OCI-LY1 (cell line): ENCODE data around the gene CHRM3.

ENCODE experiments used
- H2AFZ ChIP-seq: fragments of 200-600 bp; sonication (generic), shearing (Covaris generic); 2 replicates; pipeline ENCODE4 v1.6.0; 2014; ENCODE audit warnings: antibody characterized with exemption, mild to moderate bottlenecking, low read length
- H3F3A ChIP-seq: fragments of 200-600 bp; sonication (generic), shearing (Covaris generic); 2 replicates; pipeline ENCODE4 v1.6.0; 2014; ENCODE audit warnings: mild to moderate bottlenecking, antibody characterized with exemption, low read length, moderate library complexity; ENCODE audit not compliant: insufficient read depth
- H3K27ac ChIP-seq: fragments of 200-600 bp; sonication (generic); 2 replicates; pipeline ENCODE4 v1.5.1; 2014; ENCODE audit warnings: low read length, mixed run types, mild to moderate bottlenecking, low read depth; ENCODE audit not compliant: poor library complexity, severe bottlenecking
- H3K27me3 ChIP-seq: fragments of 200-600 bp; sonication (generic); 2 replicates; pipeline ENCODE4 v1.6.0; 2014; ENCODE audit warnings: antibody characterized with exemption, mild to moderate bottlenecking, low read length, moderate library complexity; ENCODE audit not compliant: insufficient read depth
- H3K36me3 ChIP-seq: fragments of 200-600 bp; sonication (generic); 2 replicates; pipeline ENCODE4 v1.6.1; 2014; ENCODE audit warnings: mild to moderate bottlenecking, antibody characterized with exemption, low read length, moderate library complexity, mixed read lengths; ENCODE audit not compliant: insufficient read depth
- H3K4me1 ChIP-seq: fragments of 200-600 bp; sonication (generic); 2 replicates; pipeline ENCODE4 v1.5.1; 2014; ENCODE audit warnings: mild to moderate bottlenecking, low read length, moderate library complexity; ENCODE audit not compliant: insufficient read depth, severe bottlenecking
- H3K4me2 ChIP-seq: fragments of 200-600 bp; sonication (generic), shearing (Covaris generic); 2 replicates; pipeline ENCODE4 v1.6.1; 2014; ENCODE audit warnings: low read length
- H3K4me3 ChIP-seq: fragments of 200-600 bp; sonication (generic); 2 replicates; pipeline ENCODE4 v1.5.1; 2014; ENCODE audit warnings: low read length, low read depth, mild to moderate bottlenecking, mixed read lengths; ENCODE audit not compliant: poor library complexity, severe bottlenecking
- H3K79me2 ChIP-seq: fragments of 200-600 bp; shearing (Covaris generic); 2 replicates; pipeline ENCODE4 v1.6.1; 2016; ENCODE audit warnings: mixed run types, low read length, mixed read lengths; ENCODE audit not compliant: insufficient read depth
- H3K9ac ChIP-seq: fragments of 200-600 bp; sonication (generic), shearing (Covaris generic); 2 replicates; pipeline ENCODE4 v1.6.1; 2014; ENCODE audit warnings: mild to moderate bottlenecking, low read length, mixed read lengths
- H3K9me2 ChIP-seq: fragments of 200-600 bp; sonication (generic), shearing (Covaris generic); 2 replicates; pipeline ENCODE4 v1.6.1; 2014; ENCODE audit warnings: low read depth, mild to moderate bottlenecking, low read length, mixed read lengths
- H3K9me3 ChIP-seq: fragments of 200-600 bp; shearing (Covaris generic); 2 replicates; pipeline ENCODE4 v1.6.1; 2014; ENCODE audit warnings: low read length, mixed read lengths
- H4K20me1 ChIP-seq: fragments of 200-600 bp; sonication (generic), shearing (Covaris generic); 2 replicates; pipeline ENCODE4 v1.6.0; 2016; ENCODE audit warnings: mild to moderate bottlenecking, low read length; ENCODE audit not compliant: insufficient read depth
- EZH2 ChIP-seq: fragments of 200-600 bp; sonication (generic), shearing (Covaris generic); IDR thresholded peaks from 2 replicates; pipeline ENCODE4 v1.8.0; 2017; ENCODE audit warnings: borderline replicate concordance, mixed run types, mild to moderate bottlenecking, antibody characterized with exemption, low read length, moderate library complexity, mixed read lengths
- TF ChIP-seq, protein P1 (sequence below): fragments of 200-600 bp; sonication (generic), shearing (Covaris generic); IDR thresholded peaks from 2 replicates; pipeline ENCODE4 v1.5.1; 2017; ENCODE audit warnings: mild to moderate bottlenecking, antibody characterized with exemption, low read length, moderate library complexity, mixed read lengths

The CHRM3 gene

DNA sequence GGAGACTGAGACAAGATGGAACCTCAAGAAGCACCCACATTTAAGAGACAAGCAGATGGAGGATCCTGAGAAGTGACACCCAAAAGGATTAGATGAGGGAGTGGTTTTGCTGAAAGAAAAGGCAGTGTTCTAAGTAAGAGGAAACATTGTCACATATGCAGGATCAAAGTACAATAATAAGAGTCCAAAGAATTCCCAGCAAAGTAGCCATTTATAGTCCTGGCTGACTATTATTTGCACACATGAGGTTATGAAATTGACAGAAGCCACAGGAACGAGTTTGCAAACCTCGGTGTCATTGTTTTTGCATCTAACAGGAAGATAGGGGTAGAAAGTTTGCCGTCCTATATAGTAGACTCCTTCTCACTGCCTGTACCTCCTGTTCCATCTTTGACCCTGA lies 41.3 kb downstream of the CHRM3 start:
- Histone ChIP-seq H2AFZ (no peak overlapping the region), H3K27me3 (no peaks in the 10 kb centered on the region), H3K79me2 (no peaks in the 10 kb centered on the region), H3K9ac (no peak overlapping the region), H4K20me1 (no peaks in the 10 kb centered on the region), H3K4me1 (no peaks in the 10 kb centered on the region), H3K36me3 (no peaks in the 10 kb centered on the region), H3K27ac (no peak overlapping the region), H3K4me2 (no peak overlapping the region), H3K9me2 (no peaks in the 10 kb centered on the region), H3K9me3 (no peaks in the 10 kb centered on the region), H3F3A (no peaks in the 10 kb centered on the region), H3K4me3 (no peak overlapping the region)
- TF ChIP-seq, protein P1, sequence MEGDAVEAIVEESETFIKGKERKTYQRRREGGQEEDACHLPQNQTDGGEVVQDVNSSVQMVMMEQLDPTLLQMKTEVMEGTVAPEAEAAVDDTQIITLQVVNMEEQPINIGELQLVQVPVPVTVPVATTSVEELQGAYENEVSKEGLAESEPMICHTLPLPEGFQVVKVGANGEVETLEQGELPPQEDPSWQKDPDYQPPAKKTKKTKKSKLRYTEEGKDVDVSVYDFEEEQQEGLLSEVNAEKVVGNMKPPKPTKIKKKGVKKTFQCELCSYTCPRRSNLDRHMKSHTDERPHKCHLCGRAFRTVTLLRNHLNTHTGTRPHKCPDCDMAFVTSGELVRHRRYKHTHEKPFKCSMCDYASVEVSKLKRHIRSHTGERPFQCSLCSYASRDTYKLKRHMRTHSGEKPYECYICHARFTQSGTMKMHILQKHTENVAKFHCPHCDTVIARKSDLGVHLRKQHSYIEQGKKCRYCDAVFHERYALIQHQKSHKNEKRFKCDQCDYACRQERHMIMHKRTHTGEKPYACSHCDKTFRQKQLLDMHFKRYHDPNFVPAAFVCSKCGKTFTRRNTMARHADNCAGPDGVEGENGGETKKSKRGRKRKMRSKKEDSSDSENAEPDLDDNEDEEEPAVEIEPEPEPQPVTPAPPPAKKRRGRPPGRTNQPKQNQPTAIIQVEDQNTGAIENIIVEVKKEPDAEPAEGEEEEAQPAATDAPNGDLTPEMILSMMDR, result no peak
- TF ChIP-seq EZH2, result no peak

DNA sequence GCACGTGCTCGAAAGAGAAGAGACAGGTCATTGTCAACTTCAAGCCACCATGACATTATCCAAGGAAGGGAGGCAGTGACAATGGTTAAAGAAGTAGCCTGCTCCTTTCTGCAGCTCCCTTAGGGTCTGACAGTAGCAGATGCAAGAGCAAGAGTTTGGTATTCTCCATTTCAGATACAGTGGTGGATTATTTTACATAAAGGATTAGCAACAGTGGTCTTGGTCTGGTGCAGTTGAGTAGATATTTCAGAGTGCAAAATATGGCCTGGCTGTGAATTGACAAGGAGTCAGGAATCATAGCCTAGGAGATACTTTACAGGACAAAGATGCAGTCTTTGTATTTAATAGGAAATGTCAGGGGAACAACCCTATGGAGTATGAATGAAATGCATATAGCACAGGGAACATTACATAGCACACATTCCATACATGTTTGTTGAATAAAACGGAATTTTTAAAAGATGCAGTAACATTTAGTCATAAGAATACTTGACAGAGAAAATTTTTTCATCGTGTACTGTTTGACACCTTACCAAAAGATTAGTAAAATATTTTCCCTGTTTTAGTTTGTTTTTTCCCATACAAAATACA lies 41.8 kb downstream of the CHRM3 start:
- no peaks in the 10 kb centered on the region for H3K9me3 ChIP-seq
- H3K27me3 ChIP-seq, result no peaks in the 10 kb centered on the region
- TF ChIP-seq, protein P1, result no peak
- TF ChIP-seq EZH2, result no peak
- no peak overlapping the region for H3K9ac ChIP-seq
- H3K79me2 ChIP-seq, result no peaks in the 10 kb centered on the region
- H3K27ac ChIP-seq, result no peak overlapping the region
- no peaks in the 10 kb centered on the region for H4K20me1 ChIP-seq
- H3K4me3 ChIP-seq, result no peak overlapping the region
- no peak overlapping the region for H2AFZ ChIP-seq
- no peaks in the 10 kb centered on the region for H3F3A ChIP-seq
- H3K4me1 ChIP-seq, result no peaks in the 10 kb centered on the region
- H3K36me3 ChIP-seq, result no peaks in the 10 kb centered on the region
- H3K9me2 ChIP-seq, result no peaks in the 10 kb centered on the region
- H3K4me2 ChIP-seq, result no peak overlapping the region

DNA sequence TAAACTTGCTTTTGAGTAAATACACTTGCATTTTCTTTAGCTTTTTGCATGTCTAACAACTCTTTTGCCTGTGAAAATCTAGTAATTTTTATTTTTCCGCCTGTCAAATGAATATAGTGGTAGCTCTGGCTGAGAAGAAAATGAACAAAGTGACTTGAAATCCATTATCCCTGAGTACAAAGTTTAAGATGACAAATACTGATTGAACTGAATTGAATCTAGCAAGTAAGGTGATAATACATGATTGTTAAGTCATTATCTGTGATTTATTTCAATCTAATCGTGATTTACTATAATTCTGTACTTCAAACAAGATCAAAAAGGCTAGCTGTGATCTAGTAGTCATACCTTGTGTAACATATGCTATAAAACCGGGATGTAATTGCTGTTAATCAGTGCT lies 42.8 kb downstream of the CHRM3 start:
- Histone ChIP-seq H3K4me2 (no peak overlapping the region), H4K20me1 (no peaks in the 10 kb centered on the region), H3K27ac (no peak overlapping the region), H3K4me3 (no peak overlapping the region), H3F3A (no peaks in the 10 kb centered on the region), H2AFZ (no peak overlapping the region), H3K27me3 (no peaks in the 10 kb centered on the region), H3K4me1 (no peaks in the 10 kb centered on the region), H3K9ac (no peak overlapping the region), H3K79me2 (no peaks in the 10 kb centered on the region), H3K36me3 (no peaks in the 10 kb centered on the region), H3K9me3 (no peaks in the 10 kb centered on the region), H3K9me2 (no peaks in the 10 kb centered on the region)
- TF ChIP-seq, protein P1, result no peak
- no peak for TF ChIP-seq EZH2
